D341Med (cell line): ENCODE data around the gene ADAMTS16.
"Not testable (repeated sequence)": the region's sequence is repeated elsewhere in the genome, so short reads cannot be mapped to it uniquely, and the experiment has no call there.

Experiments
- DNase-seq: peaks from one replicate; pipeline ENCODE4 v3.0.0; 2012; ENCODE audit warnings: low spot score

Gene ADAMTS16, protein sequence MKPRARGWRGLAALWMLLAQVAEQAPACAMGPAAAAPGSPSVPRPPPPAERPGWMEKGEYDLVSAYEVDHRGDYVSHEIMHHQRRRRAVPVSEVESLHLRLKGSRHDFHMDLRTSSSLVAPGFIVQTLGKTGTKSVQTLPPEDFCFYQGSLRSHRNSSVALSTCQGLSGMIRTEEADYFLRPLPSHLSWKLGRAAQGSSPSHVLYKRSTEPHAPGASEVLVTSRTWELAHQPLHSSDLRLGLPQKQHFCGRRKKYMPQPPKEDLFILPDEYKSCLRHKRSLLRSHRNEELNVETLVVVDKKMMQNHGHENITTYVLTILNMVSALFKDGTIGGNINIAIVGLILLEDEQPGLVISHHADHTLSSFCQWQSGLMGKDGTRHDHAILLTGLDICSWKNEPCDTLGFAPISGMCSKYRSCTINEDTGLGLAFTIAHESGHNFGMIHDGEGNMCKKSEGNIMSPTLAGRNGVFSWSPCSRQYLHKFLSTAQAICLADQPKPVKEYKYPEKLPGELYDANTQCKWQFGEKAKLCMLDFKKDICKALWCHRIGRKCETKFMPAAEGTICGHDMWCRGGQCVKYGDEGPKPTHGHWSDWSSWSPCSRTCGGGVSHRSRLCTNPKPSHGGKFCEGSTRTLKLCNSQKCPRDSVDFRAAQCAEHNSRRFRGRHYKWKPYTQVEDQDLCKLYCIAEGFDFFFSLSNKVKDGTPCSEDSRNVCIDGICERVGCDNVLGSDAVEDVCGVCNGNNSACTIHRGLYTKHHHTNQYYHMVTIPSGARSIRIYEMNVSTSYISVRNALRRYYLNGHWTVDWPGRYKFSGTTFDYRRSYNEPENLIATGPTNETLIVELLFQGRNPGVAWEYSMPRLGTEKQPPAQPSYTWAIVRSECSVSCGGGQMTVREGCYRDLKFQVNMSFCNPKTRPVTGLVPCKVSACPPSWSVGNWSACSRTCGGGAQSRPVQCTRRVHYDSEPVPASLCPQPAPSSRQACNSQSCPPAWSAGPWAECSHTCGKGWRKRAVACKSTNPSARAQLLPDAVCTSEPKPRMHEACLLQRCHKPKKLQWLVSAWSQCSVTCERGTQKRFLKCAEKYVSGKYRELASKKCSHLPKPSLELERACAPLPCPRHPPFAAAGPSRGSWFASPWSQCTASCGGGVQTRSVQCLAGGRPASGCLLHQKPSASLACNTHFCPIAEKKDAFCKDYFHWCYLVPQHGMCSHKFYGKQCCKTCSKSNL

DNA sequence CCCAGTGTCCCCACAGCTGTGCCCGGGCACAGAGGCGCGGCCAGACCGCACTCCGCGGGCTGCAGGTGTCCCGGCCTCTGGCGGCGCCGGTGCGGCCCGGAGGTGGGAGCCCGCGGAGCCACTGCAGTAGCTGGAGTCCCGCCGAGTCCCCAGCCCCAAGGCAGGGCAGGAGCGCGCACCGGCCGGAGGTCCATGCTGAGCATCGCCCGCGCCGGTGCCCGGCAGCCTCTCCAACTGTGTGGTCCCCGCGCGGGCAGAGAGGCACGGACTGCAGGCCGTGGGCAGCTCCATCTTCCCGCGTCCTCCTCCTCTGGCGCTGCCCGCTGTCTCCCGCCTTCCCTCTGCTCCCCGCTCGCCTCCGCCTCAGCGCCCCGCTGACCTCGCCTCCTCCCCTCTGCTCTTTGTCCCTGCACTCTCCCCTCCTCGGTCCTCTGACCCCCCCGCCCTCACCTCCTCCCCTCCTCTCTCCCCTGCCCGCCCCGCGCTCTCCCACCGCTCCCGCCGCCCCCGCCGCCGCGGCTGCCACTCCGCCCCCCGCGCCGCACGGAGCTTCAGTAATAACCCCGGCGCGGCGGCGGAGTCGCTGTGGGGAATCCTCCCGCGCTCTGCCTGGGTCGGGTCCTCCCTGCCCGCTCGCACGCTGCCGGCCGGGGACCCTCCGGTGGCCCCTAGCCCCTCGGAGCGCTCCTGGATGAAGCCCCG, at the start of gene ADAMTS16:
Gene ADAMTS16 (plus strand): TSS at position 554 of the 702 bp plus-strand sequence. CDS start 138 bp downstream, at position 692.
- DNase-seq, result peak; percentile 49

DNA sequence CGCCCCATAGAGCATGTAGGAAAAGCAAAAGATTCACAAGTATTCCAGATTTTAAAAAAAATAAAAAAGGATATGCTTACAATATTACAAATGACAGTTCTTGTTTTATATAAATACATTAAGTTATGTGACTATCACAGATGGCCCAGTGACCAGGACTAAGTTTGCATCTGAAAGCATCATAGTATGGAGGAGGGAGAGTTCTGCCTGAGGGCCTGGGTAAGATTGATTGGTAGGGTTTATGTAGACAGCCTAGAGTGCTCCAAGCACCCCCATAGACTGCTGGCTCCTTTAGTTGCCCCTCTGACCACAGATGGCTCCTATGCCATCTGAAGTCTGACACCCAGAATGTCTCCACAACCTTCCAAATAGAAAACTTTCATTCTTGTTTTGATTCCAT, 48.0 kb upstream of the ADAMTS16 start:
- no peak for DNase-seq

DNA sequence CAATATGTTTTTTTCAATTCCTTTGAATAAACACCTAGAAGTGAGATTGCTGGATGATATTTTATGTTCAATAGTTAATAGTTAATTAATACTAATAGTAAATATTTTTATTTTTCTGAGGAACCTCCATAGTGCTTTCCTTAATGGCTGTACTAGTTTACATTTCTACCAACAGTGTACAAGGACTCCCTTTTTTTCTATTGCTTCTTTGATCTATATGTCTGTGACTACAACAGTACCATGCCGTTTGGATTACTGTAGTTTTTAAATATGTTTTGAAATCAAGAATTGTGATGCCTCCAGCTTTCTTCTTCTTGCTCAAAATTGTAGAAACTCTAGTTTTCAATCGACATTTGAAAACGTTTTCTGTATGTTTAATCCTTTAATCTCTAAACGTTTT, 39.5 kb upstream of the ADAMTS16 start:
- DNase-seq, result no peak

DNA sequence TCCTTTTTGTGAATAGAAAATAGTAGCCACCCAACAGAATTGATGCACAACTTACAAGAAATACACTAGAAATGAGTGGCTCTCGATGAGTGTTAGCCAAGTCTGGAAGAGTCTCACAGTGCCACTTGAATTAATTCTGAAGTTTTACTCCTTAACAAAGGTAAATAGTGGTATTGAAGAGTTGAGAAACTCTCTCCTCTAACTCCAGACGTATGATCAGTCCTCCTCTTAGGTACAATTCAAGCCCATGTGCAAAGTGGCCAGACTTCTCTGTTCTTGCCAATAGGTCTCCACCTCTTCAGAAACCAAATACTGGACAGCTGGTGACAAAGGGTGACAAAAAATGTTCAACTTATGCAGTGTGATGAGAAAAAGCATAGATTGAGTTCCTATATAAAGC, 38.5 kb upstream of the ADAMTS16 start:
- no peak for DNase-seq

DNA sequence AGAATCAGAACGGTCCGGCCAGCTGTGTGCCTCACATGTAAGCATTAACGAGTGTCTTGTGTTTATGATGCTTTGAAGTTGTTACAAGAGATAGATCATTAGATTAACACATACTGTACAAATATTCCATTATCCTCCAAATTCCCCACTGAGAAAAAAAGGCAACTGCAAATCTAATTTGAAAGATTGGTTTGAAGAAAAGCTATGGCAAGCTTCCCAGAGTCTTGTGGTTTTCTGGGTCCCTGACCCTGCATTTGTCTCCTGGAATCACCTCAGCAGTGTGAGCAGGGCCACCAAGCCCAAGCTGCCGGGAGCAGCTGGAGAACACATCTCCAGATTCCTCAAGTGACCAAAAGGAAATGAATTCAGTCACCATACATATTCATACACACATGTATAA, 36.9 kb upstream of the ADAMTS16 start:
- no peak for DNase-seq

DNA sequence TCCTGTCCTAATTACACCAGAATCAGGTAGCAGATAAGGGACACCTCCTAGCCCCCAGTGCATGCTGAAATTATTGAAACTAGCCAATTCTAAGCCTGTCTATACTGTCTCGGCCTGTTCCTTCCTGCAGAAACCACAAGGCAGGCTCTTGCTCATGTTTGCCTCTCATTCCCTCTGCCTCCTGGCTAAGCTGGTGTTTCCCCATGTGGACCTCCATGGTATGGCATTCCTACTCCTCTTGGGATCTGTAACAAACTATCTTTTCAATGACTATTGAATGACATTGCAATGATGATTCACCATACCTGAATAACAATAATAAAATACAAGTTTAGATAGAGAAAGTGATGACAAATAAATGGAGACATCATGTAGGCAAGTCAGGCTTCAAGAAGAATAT, 35.6 kb upstream of the ADAMTS16 start:
- no peak for DNase-seq

DNA sequence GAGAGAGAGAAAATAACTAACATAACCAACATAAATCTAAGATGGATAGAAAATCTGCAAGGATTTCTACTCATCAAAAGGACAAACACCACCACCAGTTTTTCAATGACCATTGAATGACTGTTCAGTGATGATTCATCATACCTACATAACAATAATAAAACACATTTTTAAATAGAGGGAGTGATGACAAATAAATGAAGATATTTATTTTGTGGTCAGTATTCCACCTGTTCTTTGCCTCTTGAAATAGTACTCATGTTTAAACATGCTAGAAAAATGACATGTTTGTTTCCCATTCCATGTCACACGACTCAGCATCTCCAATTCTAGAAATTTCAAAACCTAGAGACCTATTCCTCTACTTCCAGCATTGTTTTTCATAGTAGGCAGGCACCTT, 34.6 kb upstream of the ADAMTS16 start:
- DNase-seq, result no peak

DNA sequence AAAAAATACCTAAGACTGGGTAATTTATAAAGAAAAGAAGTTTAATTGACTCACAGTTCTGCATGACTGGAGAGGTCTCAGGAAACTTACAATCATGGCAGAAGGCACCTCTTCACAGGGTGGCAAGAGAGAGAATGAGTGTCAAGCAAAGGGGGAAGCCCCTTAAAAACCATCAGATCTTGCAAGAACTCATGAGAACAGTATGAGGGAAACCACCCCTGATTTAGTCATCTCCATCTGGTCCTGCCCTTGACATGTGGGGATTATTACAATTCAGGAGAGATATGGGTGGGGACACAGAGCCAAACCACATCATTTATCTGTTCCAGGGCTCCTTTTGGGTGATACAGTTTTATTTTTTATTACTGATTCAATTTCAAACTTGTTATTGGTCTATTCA, 23.2 kb upstream of the ADAMTS16 start:
- DNase-seq, result no peak

DNA sequence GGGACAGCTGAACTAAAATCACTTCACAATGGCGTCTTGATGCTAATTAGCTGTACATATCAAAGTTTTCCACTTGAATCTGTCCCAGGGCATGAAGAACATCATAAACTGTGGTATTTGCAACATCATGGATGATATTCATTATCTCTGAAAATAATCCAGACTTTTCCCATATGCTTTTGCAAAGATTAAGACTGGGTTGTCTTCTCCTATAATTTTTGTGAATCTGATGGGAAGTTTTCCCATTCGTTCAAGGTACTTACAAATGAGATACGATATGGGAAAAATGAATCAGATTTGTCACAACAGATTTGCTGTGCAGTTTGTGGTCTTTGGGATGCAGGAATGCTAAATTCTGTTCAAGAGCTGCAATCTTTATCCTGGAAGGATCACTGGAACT, 17.4 kb upstream of the ADAMTS16 start:
- DNase-seq, result no peak

DNA sequence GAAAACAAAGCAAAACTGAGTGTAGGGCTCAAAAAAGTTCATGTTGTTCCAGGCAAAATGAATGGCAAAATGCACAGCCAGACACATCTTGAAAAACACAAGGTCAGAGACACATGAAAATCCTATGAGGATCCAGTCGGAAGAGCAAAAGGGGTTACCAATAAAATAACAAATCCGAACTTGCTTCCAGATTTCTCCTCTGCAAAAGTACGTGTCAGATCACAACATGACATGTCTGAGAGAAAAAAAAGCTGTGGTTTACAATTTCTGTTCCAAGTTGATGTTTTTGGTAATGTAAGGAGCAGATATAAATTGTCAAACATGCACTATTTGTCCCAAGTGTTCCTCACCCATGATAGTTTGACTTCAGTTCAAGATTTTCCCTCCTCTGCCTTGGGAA, 15.9 kb upstream of the ADAMTS16 start:
- DNase-seq, result no peak

DNA sequence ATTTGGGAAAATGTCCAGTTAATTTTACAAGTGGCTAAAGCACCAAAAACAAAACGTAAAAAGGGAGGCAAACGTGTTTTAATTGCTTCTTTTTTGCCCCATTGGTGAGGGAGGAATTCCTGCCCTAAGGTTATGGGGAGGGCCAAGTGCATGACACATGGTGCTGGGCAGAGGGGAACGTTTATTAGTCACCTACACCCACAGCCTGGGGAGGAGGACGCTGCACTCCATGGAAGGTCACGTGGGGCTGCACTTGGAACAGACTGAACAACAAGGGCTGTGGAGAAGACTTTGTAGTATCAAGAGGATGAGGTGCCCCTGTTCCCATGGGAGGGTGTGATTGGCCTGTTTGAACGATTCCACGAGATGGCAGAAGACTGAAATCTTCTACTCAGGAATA, 13.7 kb upstream of the ADAMTS16 start:
- no peak for DNase-seq

DNA sequence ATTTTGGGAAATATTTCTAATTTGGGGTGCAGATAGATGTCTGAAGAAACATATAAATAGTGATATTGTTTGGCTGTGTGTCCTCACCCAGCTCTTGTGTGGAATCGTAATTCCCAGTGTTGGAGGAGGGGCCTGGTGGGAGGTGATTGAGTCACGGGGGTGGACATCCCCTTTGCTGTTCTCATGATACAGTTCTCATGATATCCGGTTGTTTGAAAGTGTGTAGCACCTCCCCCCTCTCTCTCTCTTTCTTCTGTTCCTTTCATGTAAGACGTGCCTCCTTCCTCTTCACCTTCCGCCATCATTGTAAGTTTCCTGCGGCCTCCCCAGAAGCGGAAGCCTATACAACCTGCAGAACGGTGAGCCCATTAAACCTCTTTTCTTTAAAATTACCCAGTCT, 11.4 kb upstream of the ADAMTS16 start:
- DNase-seq, result no peak

DNA sequence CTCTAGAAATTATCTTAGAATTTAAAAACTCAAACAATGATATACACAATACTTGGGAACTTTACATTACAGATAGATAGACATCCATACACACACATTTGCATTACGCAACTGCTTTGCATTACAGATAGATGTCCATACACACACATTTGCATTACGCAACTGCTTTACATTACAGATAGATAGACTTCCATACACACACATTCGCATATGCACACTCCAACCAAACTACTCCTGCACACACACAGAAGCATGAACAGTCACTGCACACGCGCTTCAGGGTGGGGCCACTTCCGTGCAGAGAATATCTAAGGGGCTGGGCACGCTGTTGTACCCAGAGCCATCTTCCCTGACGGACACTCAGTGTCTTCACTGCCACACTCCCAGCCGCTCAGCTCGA, 7.9 kb upstream of the ADAMTS16 start:
- DNase-seq, result no peak

DNA sequence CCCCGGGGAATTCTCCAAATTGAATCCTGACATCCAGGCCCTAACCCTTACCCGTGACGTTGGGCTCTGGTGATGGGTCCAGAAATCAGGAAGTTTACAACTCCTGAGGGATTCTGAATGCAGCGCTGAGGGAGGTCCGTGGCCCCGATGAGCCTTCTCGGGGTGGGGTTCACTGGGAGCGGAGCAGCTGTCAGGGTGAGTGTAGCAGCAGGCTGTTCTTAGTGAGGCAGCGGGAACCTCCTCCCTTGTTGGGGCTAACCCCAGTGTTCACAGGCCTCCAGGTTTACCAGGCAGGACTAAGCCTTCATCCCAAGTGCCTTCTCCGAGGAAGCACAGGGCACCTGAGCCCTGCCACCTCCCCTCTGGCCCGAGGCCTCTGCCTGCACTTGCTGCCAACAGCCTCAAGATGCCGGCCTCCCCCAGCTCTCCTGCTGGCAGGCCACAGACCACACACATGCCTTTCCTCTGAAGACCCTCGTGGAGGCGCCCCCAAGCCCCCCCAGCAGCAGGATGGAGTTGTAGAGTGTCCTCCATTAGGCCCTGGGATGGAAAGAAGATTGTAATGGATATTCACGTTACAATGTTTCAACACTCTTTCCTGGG, 7.3 kb upstream of the ADAMTS16 start:
- no peak for DNase-seq

DNA sequence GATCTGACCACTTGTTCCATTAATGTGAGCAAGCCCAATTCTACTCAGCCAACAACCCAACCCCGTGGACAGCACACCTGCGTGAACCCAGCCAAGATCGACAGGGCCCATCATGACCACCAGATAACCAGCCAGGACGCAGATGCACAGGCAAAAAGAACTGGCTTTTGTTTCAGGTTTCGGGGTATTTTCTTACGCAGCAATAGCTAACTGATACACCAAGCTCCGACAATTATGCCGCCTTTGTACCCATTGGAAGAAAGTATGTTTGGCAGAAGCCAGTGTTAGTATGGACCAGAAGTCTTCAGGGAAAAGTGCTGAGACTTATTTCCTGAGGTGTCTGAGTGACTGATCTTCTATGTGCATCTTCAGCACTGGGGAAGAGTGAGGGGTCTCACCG, 6.0 kb upstream of the ADAMTS16 start:
- no peak for DNase-seq

DNA sequence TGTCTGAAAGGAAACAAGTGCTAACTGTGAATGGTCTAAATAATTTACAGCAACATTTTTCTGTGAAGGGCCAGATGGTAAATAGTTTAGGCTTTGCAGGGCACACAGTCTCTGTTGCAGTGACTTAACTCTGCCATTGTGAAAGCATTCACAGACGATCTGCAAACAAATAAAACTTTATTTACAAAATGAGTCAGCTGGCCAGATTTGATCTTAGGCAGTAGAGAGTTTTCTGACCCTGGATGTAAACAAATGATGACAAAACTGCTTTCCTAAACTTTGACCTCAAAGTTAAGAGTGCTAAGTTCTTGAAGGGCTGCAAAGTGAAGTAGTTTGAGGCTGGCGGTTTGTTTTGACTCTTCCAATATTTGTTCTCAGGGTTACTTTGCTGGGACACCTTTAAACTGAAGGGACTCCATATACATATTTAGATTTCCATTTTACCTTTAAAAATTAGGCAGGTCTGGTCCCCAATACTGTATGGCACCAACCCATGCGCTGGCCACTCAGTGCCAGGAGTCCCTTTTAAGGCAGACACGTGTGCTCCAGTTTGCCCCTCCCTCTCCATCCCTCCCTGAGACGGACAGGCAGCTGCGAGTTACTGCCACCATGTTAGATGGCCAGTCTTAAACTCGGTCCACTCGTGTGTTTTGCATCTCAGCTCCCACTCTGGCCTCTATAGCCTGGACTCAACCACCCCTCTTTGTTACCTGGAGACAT, 4.0 kb upstream of the ADAMTS16 start:
- no peak for DNase-seq

DNA sequence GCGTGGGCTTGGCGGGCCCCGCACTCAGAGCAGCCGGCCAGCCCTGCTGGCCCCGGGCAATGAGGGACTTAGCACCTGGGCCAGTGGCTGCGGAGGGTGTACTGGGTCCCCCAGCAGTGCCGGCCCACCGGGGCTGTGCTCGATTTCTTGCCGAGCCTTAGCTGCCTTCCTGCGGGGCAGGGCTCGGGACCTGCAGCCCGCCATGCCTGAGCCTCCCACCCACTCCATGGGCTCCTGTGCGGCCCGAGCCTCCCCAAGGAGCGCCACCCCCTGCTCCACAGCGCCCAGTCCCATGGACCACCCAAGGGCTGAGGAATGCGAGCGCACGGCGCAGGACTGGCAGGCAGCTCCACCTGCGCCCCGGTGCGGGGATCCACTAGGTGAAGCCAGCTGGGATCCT, 2.3 kb upstream of the ADAMTS16 start:
- not testable (repeated sequence) for DNase-seq

DNA sequence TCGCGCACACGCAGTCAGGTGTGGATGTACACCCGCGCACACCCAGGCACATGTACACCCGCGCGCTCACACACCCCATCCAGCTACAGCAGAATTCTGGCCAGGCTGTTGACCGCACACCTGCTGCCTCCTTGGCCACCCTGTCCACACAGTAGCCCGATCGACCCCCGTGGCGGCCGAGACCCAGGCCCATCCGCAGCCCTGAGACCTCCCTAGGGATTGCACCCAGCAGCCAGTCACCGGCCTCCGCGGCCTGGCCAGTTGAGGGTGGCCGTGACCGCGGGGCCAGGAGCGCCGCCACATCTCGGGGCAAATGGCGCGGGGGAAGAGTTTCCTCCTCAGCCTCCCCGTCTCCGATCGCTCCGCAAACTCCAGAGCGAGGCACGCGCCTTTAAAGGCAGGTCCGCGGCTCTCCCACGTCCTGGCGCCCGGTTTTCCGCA, 774 bp upstream of the ADAMTS16 start:
- no peak for DNase-seq

DNA sequence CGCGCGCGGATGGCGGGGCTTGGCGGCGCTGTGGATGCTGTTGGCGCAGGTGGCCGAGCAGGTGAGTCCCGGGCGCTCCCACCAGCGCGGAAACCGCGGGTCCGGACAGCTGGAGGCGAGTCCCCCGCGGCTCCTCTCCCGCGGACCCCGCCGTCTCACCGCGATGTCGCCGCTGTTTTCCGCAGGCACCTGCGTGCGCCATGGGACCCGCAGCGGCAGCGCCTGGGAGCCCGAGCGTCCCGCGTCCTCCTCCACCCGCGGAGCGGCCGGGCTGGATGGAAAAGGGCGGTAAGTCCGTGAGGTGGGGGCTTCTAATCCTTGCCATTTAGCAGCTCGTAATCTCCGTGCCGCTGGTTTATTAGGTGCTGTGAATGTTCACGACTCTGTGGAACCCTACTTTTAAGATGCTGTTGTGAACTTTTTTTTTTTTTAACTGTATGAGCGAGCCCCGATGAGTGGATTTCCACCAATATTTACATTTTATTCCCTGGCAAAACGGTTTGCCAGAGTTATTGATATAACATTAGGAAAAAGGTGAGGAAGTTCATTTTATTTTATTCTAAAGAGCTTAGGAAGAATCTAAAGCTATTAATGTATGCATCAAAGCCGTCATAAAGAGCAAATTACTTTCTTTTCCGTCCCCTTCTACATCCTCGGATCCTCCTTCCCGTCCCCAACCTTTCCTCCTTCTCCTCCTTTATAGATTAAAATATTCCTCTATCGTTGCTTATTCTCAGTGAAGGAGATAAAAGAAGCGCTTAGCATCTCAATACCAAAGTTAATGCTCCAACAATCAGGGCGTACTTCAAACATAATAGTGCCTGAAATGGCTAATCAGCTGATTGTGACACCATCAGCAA, 579 bp downstream of the ADAMTS16 start:
- DNase-seq, result peak; percentile 53

DNA sequence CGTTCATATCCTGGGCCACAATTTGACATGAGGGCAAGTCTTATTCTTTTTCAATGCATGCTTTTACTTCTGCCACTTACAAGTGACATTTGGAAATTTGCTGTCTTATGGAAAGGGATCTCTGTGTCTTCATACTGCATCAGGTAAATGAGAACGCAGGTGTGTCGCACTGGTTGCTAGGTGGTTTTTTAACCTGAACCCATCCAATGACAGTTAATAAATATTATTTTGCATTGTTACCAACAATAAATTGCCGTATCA, 1.1 kb downstream of the ADAMTS16 start:
- DNase-seq, result no peak
